K562 (cell line): ENCODE data around the gene PLK1. TPM values are rescaled to one million over a fixed set of nuclear protein-coding genes. Genes with fewer than 3 reads are reported as not detected.

Experiments used
- BMI1 ChIP-seq: fragments of 150-350 bp; IDR thresholded peaks from 2 replicates; pipeline ENCODE4 v1.6.1; 2014; ENCODE audit warnings: low read length
- CBFB ChIP-seq: sonication (generic); formaldehyde crosslinking; IDR thresholded peaks from 2 replicates; pipeline ENCODE4 v1.4.0; 2020; ENCODE audit warnings: mild to moderate bottlenecking, missing genetic modification reagents
- CBX1 ChIP-seq: sonication (generic); IDR thresholded peaks from 2 replicates; pipeline ENCODE4 v1.6.1; 2016; ENCODE audit warnings: antibody characterized with exemption, low read depth, mild to moderate bottlenecking
- CCAR2 ChIP-seq: fragments of 200-400 bp; formaldehyde crosslinking; IDR thresholded peaks from 2 replicates; pipeline ENCODE4 v1.6.1; 2017; ENCODE audit warnings: mild to moderate bottlenecking, low read depth, low read length
- COPS2 ChIP-seq: fragments of 450-650 bp; conservative IDR thresholded peaks from 2 replicates; pipeline ENCODE4 v1.6.1; 2016; ENCODE audit warnings: mild to moderate bottlenecking, moderate library complexity
- CSDE1 ChIP-seq, 2 experiments: fragments of 450-650 bp; IDR thresholded peaks; 2 replicates each; pipeline ENCODE4 v1.6.1; 2016; ENCODE audit warnings: mild to moderate bottlenecking in 1 of 2
- DACH1 ChIP-seq: fragments of 450-650 bp; IDR thresholded peaks from 2 replicates; pipeline ENCODE4 v1.6.1; 2018; ENCODE audit not compliant: partially characterized antibody
- DMBX1 ChIP-seq: fragments of 250-450 bp; sonication (Bioruptor Pico); IDR thresholded peaks from 2 replicates; pipeline ENCODE4 v1.8.0; 2022; ENCODE audit warnings: inconsistent platforms, mild to moderate bottlenecking, moderate library complexity, borderline replicate concordance
- GABPB1 ChIP-seq: sonication (generic); formaldehyde crosslinking; IDR thresholded peaks from 2 replicates; pipeline ENCODE4 v1.8.0; 2022; ENCODE audit warnings: mild to moderate bottlenecking, missing genetic modification reagents
- MTA2 ChIP-seq: fragments of 450-650 bp; IDR thresholded peaks from 2 replicates; pipeline ENCODE4 v1.6.1; 2016; ENCODE audit warnings: low read depth
- NFE2L1 ChIP-seq: fragments of 450-650 bp; IDR thresholded peaks from 2 replicates; pipeline ENCODE4 v1.6.1; 2016; ENCODE audit warnings: missing genetic modification characterization, low read depth, mild to moderate bottlenecking, missing compliant biosample characterization, moderate library complexity, borderline replicate concordance
- NR2C2 ChIP-seq, 2 experiments: fragments of 200-800 bp in 1 of 2; sonication (Bioruptor generic) in 1 of 2; sonication (generic) in 1 of 2; formaldehyde crosslinking in 1 of 2; IDR thresholded peaks; 2 replicates each; pipeline versions ENCODE4 v1.6.1 to v1.8.0; 2016 to 2022; ENCODE audit warnings: mild to moderate bottlenecking in 1 of 2, missing compliant biosample characterization in 1 of 2, missing genetic modification characterization in 1 of 2, missing genetic modification reagents in 1 of 2
- RBM17 ChIP-seq: fragments of 200-400 bp; formaldehyde crosslinking; IDR thresholded peaks from 2 replicates; pipeline ENCODE4 v1.6.1; 2017; ENCODE audit warnings: low read depth, mild to moderate bottlenecking, low read length, borderline replicate concordance
- SAFB ChIP-seq: fragments of 200-400 bp; formaldehyde crosslinking; IDR thresholded peaks from 2 replicates; pipeline ENCODE4 v1.6.1; 2017; ENCODE audit warnings: low read depth, low read length, borderline replicate concordance
- SIX5 ChIP-seq, 2 experiments: IDR thresholded peaks; 2 replicates each; pipeline ENCODE4 v1.6.1; 2011; ENCODE audit warnings: low read length in 2 of 2, borderline replicate concordance in 1 of 2, low read depth in 1 of 2, mild to moderate bottlenecking in 1 of 2, moderate library complexity in 1 of 2; ENCODE audit not compliant: insufficient read depth in 1 of 2
- ZKSCAN3 ChIP-seq: fragments of 250-450 bp; sonication (Bioruptor Pico); IDR thresholded peaks from 2 replicates; pipeline ENCODE4 v1.4.0; 2020
- ZNF146 ChIP-seq: IDR thresholded peaks from one replicate; pipeline ENCODE4 v1.6.1; 2018; ENCODE audit warnings: missing compliant biosample characterization; ENCODE audit not compliant: unreplicated experiment
- ZNF324 ChIP-seq: fragments of 250-450 bp; sonication (Bioruptor Pico); IDR thresholded peaks from 2 replicates; pipeline ENCODE4 v1.4.0; 2020; ENCODE audit warnings: mild to moderate bottlenecking
- ZNF668 ChIP-seq: fragments of 250-450 bp; sonication (Bioruptor Pico); IDR thresholded peaks from 2 replicates; pipeline ENCODE4 v1.8.0; 2022; ENCODE audit warnings: mild to moderate bottlenecking, inconsistent platforms
- ZNF695 ChIP-seq: fragments of 450-650 bp; formaldehyde crosslinking; IDR thresholded peaks from 2 replicates; pipeline ENCODE4 v1.4.0; 2020; ENCODE audit warnings: mild to moderate bottlenecking, moderate library complexity
- polyA plus RNA-seq, 8 experiments: library from polyadenylated mRNA; depleted of rRNA in 4 of 8; stranded (reverse) in 5 of 8; unstranded in 3 of 8; fragments of >200 nt; fragmentation: Nextera tagmentation in 2 of 8; fragmentation: Illumina TruSeq in 1 of 8; extraction: Ambion mirVana in 2 of 8; extraction: Trizol in 1 of 8; gene quantifications; 2 replicates each; pipeline versions ENCODE4 v1.2.1 to v1.2.3, GENCODE V29; 2011 to 2014; ENCODE audit warnings: inconsistent platforms in 1 of 8, missing spikeins in 1 of 8
- total RNA-seq, 7 experiments: library from RNA; depleted of rRNA in 6 of 7; stranded (reverse); fragments of >200 nt in 6 of 7; fragmentation: Illumina TruSeq in 2 of 7; extraction: Trizol in 2 of 7; gene quantifications; 2 replicates each; pipeline versions ENCODE4 v1.2.1 to v1.2.3, GENCODE V29; 2011 to 2021; ENCODE audit warnings: low replicate concordance in 1 of 7
- TF ChIP-seq, protein P1 (sequence below): fragments of 250-450 bp; sonication (Bioruptor Pico); IDR thresholded peaks from 2 replicates; pipeline ENCODE4 v1.4.0; 2020
- TF ChIP-seq, protein P2 (sequence below): fragments of 450-650 bp; IDR thresholded peaks from 2 replicates; pipeline ENCODE4 v1.6.1; 2017; ENCODE audit warnings: antibody characterized with exemption
- TF ChIP-seq, protein P3 (sequence below): fragments of 450-650 bp; IDR thresholded peaks from 2 replicates; pipeline ENCODE4 v1.6.1; 2016; ENCODE audit warnings: borderline replicate concordance
- TF ChIP-seq, protein P4 (sequence below): fragments of 450-650 bp; formaldehyde crosslinking; IDR thresholded peaks from 2 replicates; pipeline ENCODE4 v1.4.0; 2020; ENCODE audit warnings: mild to moderate bottlenecking, moderate library complexity
- TF ChIP-seq, protein P5 (sequence below): fragments of 250-450 bp; sonication (Bioruptor Pico); IDR thresholded peaks from 2 replicates; pipeline ENCODE4 v1.8.0; 2021; ENCODE audit warnings: moderate library complexity, mild to moderate bottlenecking, inconsistent platforms

PLK1 gene
- total and polyA plus RNA-seq, 9 of the 15 experiments (the other 6 are each of a cell fraction or from before 2014, with no cell fraction given), result 13.6 to 212 (median 45.5) TPM

DNA sequence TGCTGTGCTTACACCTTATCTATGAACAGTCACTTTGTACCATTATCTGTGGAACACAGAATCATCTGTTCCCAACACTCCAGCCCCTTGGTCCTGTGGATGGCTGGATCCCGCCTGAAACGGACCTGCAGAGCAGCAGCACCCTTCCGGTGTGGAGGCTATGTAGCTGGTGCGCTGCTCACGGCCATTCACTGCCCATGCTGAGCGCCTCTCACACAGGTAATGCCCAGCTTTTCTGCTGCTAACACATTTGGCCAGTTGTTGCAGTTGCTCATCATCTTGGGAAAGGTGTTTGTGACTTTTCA, 11.4 kb upstream of the PLK1 start (continued):
- TF ChIP-seq DACH1 (no peak), CBFB (CRISPR knock-in tag) (no peak), ZNF324 (CRISPR knock-in tag) (no peak), BMI1 (no peak), RBM17 (no peak), DMBX1 (no peak; the same call in 1 of the 2 replicates), ZNF668 (CRISPR knock-in tag) (no peak), GABPB1 (peak; percentile 84), SAFB (no peak), ZKSCAN3 (CRISPR knock-in tag) (no peak), CSDE1 (IDR thresholded peaks at IDR 0.05) (no peak), NR2C2 (CRISPR knock-in tag; IDR thresholded peaks at IDR 0.05) (no peak), NR2C2 (tag; IDR thresholded peaks at IDR 0.05) (no peak), CBX1 (no peak), CCAR2 (no peak), MTA2 (peak; percentile 94), COPS2 (no peak), NFE2L1 (tag) (no peak), ZNF146 (CRISPR knock-in tag) (no peak), ZNF695 (CRISPR knock-in tag) (no peak), SIX5 (IDR thresholded peaks at IDR 0.05; ENCODE audit: borderline replicate concordance in 1 of 2, insufficient read depth in 1 of 2, low read depth in 1 of 2, low read length in 2 of 2) (no peak)
- TF ChIP-seq, protein P1, sequence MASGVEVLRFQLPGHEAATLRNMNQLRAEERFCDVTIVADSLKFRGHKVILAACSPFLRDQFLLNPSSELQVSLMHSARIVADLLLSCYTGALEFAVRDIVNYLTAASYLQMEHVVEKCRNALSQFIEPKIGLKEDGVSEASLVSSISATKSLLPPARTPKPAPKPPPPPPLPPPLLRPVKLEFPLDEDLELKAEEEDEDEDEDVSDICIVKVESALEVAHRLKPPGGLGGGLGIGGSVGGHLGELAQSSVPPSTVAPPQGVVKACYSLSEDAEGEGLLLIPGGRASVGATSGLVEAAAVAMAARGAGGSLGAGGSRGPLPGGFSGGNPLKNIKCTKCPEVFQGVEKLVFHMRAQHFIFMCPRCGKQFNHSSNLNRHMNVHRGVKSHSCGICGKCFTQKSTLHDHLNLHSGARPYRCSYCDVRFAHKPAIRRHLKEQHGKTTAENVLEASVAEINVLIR (CRISPR knock-in tag), result no peak
- TF ChIP-seq, protein P2, sequence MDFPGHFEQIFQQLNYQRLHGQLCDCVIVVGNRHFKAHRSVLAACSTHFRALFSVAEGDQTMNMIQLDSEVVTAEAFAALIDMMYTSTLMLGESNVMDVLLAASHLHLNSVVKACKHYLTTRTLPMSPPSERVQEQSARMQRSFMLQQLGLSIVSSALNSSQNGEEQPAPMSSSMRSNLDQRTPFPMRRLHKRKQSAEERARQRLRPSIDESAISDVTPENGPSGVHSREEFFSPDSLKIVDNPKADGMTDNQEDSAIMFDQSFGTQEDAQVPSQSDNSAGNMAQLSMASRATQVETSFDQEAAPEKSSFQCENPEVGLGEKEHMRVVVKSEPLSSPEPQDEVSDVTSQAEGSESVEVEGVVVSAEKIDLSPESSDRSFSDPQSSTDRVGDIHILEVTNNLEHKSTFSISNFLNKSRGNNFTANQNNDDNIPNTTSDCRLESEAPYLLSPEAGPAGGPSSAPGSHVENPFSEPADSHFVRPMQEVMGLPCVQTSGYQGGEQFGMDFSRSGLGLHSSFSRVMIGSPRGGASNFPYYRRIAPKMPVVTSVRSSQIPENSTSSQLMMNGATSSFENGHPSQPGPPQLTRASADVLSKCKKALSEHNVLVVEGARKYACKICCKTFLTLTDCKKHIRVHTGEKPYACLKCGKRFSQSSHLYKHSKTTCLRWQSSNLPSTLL, result no peak
- TF ChIP-seq, protein P3, sequence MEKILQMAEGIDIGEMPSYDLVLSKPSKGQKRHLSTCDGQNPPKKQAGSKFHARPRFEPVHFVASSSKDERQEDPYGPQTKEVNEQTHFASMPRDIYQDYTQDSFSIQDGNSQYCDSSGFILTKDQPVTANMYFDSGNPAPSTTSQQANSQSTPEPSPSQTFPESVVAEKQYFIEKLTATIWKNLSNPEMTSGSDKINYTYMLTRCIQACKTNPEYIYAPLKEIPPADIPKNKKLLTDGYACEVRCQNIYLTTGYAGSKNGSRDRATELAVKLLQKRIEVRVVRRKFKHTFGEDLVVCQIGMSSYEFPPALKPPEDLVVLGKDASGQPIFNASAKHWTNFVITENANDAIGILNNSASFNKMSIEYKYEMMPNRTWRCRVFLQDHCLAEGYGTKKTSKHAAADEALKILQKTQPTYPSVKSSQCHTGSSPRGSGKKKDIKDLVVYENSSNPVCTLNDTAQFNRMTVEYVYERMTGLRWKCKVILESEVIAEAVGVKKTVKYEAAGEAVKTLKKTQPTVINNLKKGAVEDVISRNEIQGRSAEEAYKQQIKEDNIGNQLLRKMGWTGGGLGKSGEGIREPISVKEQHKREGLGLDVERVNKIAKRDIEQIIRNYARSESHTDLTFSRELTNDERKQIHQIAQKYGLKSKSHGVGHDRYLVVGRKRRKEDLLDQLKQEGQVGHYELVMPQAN, result no peak
- TF ChIP-seq, protein P4, sequence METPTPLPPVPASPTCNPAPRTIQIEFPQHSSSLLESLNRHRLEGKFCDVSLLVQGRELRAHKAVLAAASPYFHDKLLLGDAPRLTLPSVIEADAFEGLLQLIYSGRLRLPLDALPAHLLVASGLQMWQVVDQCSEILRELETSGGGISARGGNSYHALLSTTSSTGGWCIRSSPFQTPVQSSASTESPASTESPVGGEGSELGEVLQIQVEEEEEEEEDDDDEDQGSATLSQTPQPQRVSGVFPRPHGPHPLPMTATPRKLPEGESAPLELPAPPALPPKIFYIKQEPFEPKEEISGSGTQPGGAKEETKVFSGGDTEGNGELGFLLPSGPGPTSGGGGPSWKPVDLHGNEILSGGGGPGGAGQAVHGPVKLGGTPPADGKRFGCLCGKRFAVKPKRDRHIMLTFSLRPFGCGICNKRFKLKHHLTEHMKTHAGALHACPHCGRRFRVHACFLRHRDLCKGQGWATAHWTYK (CRISPR knock-in tag), result no peak
- TF ChIP-seq, protein P5, sequence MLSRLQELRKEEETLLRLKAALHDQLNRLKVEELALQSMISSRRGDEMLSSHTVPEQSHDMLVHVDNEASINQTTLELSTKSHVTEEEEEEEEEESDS, result no peak
